ENCODE data around the gene PCYOX1L.
"Not testable (repeated sequence)": the region's sequence is repeated elsewhere in the genome, so short reads cannot be mapped to it uniquely, and the experiment has no call there.

Gene PCYOX1L

DNA sequence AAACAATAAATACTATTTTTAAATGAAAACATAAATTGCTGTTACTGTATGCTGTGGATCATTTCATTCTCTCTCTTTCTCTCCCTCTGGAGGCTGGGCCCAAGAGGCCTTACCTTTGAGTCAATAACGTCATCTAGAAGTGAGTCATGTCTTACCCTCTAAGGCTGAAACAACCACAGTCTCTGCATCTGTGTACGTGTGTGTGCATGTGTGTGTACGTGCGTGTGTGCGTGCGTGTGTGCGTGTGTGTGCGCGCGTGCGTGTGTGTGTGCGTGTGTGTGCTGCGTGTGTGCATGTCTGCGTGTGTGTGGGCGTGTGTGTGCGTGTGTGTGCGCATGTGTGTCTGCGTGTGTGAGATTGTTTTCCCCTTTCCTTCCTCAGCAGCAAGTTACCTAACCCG lies 34.9 kb downstream of the PCYOX1L start:
- Histone ChIP-seq H3K27me3 (replicated peaks) (no peaks in the 10 kb centered on the region), H3K27ac (no peak overlapping the region), H3K36me3 (replicated peaks) (no peaks in the 10 kb centered on the region), H3K4me3 (ENCODE audit: low read depth, low read length) (no peak overlapping the region)
- no peak for TF ChIP-seq CTCF (IDR thresholded peaks at IDR 0.05; ENCODE audit: low read depth, low read length, missing control alignments)
- no peak for DNase-seq
- in situ Hi-C loops (cut with HindIII; ENCODE audit: low pct_ligation_motif_present, low sequenced_read_pairs): no loop called here

- H3K36me3 ChIP-seq (replicated peaks); DNase-seq; H3K27me3 ChIP-seq (replicated peaks); H3K4me3 ChIP-seq (ENCODE audit: low read depth, low read length); H3K27ac ChIP-seq; in situ Hi-C loops (cut with HindIII; ENCODE audit: low pct_ligation_motif_present, low sequenced_read_pairs): not testable (repeated sequence)
Observed at GRCh38 chr5:149394996-149395395, 37.1 kb downstream of the PCYOX1L start.

DNA sequence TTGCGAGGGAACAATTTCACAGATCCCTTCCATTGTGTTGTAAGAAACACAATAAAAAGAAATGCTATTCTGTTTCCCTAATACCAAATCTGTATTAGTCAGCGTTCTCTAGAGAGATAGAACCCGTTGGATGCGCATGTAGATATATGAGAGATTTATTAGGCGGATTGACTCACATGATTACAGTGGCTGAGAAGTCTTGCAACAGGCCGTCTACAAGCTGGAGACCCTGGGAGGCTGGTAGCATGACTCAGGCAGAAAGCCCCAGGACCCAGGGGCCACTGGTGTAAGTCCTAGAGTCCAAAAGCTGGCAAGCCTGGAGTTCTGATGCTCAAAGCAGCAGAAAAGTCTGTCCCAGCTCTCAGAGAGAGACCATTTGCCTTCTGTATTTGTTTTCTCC lies 39.7 kb downstream of the PCYOX1L start:
- in situ Hi-C loops (cut with HindIII; ENCODE audit: low pct_ligation_motif_present, low sequenced_read_pairs): no loop called here
- peak overlapping the region; percentile 77 for H3K27ac ChIP-seq
- H3K27me3 ChIP-seq (replicated peaks): no peaks in the 10 kb centered on the region
- no peak overlapping the region for H3K4me3 ChIP-seq (ENCODE audit: low read depth, low read length)
- H3K36me3 ChIP-seq (replicated peaks): no peaks in the 10 kb centered on the region
- TF ChIP-seq CTCF (IDR thresholded peaks at IDR 0.05; ENCODE audit: low read depth, low read length, missing control alignments): no peak
- peak; percentile 96 for DNase-seq

DNA sequence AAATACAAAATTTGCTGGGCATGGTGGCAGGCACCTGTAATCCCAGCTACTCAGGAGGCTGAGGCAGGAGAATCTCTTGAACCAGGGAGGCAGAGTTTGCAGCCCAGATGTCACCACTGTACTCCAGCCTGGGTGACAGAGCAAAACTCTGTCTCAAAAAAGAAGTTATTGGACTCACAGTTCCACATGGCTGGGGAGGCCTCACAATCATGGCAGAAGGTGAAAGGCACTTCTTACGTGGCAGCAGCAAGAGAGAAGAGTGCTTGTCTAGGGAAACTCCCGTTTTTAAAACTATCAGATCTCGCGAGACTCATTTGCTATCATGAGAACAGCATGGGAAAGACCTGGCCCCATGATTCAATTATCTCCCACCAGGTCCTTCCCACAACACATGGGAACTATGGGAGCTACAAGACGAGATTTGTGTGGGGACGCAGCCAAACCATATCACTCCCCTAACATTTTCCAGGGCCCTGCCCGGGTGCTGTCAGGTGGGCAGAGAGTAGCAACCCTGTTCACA lies 41.0 kb downstream of the PCYOX1L start:
- H3K27ac ChIP-seq; H3K27me3 ChIP-seq (replicated peaks); H3K36me3 ChIP-seq (replicated peaks); H3K4me3 ChIP-seq (ENCODE audit: low read depth, low read length); DNase-seq; in situ Hi-C loops (cut with HindIII; ENCODE audit: low pct_ligation_motif_present, low sequenced_read_pairs): not testable (repeated sequence)

DNA sequence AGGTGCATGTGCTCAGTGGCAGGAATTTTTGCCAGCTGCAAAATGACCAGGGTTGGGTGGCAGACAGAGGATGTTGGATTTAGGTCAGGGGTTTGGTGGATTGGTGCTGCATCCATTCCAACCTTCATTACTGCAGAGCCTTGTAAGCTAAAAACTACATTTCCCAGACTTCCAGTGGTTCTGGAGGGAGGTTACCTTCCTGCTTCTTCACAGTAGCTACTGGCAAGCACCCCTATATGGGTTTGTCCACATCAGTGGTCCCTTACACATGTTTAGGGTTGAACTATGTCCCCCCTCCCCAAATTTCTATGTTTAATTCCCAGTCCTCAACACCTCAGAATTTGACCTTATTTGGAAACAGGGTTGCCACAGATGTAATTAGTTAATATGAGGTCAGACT lies 41.9 kb downstream of the PCYOX1L start:
- DNase-seq: no peak
- no peak for TF ChIP-seq CTCF (IDR thresholded peaks at IDR 0.05; ENCODE audit: low read depth, low read length, missing control alignments)
- Histone ChIP-seq H3K36me3 (replicated peaks) (no peaks in the 10 kb centered on the region), H3K27ac (no peak overlapping the region), H3K27me3 (replicated peaks) (no peaks in the 10 kb centered on the region), H3K4me3 (ENCODE audit: low read depth, low read length) (no peak overlapping the region)
- in situ Hi-C loops (cut with HindIII; ENCODE audit: low pct_ligation_motif_present, low sequenced_read_pairs): no loop called here

- no peaks in the 10 kb centered on the region for H3K36me3 ChIP-seq (replicated peaks)
- no peaks in the 10 kb centered on the region for H3K27me3 ChIP-seq (replicated peaks)
- in situ Hi-C loops (cut with HindIII; ENCODE audit: low pct_ligation_motif_present, low sequenced_read_pairs): no loop called here
- no peak overlapping the region for H3K27ac ChIP-seq
- no peak for TF ChIP-seq CTCF (IDR thresholded peaks at IDR 0.05; ENCODE audit: low read depth, low read length, missing control alignments)
- H3K4me3 ChIP-seq (ENCODE audit: low read depth, low read length): no peak overlapping the region
- no peak for DNase-seq
Observed at GRCh38 chr5:149400304-149400703, 42.5 kb downstream of the PCYOX1L start.

- Histone ChIP-seq H3K27me3 (replicated peaks) (no peaks in the 10 kb centered on the region), H3K4me3 (ENCODE audit: low read depth, low read length) (no peak overlapping the region), H3K36me3 (replicated peaks) (no peaks in the 10 kb centered on the region), H3K27ac (no peak overlapping the region)
- in situ Hi-C loops (cut with HindIII; ENCODE audit: low pct_ligation_motif_present, low sequenced_read_pairs): no loop called here
- TF ChIP-seq CTCF (IDR thresholded peaks at IDR 0.05; ENCODE audit: low read depth, low read length, missing control alignments): no peak
- no peak for DNase-seq
Observed at GRCh38 chr5:149401051-149401450, 43.2 kb downstream of the PCYOX1L start.
